GM18858 (cell line): ENCODE measurements around the gene IL4R.
"Not testable (repeated sequence)": the region's sequence is repeated elsewhere in the genome, so short reads cannot be mapped to it uniquely, and the experiment has no call there.

Source experiments
- ATAC-seq: cut with Tn5 transposase; IDR thresholded peaks from one replicate; pipeline ENCODE4 v1.9.1; 2021; ENCODE audit not compliant: unreplicated experiment

The IL4R gene

DNA sequence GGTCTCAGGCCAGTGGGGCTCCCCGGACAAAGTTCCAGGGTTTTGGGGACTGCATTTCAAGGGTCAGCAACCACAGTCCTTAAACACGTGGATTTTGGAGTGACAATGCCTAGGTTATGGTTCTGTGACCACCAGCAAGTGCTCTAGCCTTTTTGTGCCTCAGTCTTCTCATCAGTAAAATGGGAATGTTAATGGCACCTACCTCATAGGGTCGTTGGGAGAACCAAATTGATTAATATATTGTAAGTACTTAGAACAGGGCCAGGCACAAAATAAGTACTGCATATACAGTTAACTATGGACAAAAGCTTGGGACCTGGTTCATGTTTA is 13.8 kb downstream of the IL4R start:
- no peak for ATAC-seq

DNA sequence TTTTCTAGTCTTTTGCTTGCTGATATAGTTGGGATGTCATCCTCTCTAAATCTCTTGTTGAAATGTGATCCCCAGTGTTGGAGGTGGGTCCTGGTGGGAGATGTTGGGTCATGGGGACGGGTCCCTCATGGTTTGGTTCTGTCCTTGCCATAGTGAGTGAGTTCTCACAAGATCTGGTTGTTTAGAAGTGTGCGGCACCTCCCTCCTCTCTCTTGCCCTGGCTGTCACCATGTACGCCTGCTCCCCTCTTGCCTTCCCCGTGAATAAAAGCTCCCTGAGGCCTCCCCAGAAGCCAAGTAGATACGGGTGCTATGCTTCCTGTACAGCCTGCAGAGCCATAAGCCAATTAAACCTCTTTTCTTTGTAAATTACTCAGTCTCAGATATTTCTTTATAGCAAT is 15.2 kb downstream of the IL4R start:
- ATAC-seq, result no peak

DNA sequence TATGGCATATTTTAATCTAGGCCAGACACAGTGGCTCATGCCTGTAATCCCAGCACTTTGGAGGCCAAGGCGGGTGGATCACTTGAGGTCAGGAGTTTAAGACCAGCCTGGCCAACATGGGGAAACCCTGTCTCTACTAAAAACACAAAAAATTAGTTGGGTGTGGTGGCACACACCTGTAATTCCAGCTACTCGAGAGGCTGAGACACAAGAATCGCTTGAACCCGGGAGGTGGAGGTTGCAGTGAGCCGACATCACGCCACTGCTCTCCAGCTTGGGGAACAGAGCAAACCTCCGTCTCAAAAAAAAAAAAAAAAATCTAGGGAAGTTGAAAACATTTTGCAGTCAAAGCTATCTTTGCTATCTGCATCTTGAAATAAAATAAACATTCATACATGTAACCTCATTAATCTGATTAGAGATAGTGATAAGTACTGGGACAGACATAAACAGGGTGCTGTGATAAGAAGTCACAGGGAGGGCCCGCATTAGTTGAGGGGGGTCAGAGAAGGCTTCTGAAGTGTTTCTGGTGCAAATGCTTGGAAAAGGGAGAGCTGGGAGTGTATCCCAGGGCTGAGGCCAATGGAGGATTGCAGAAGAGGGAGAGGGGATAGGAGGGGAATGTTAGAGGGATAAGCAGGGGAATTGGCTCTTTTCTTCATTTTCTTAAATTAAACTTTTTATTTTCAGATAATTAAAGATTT is 15.8 kb downstream of the IL4R start:
- ATAC-seq, result not testable (repeated sequence)

DNA sequence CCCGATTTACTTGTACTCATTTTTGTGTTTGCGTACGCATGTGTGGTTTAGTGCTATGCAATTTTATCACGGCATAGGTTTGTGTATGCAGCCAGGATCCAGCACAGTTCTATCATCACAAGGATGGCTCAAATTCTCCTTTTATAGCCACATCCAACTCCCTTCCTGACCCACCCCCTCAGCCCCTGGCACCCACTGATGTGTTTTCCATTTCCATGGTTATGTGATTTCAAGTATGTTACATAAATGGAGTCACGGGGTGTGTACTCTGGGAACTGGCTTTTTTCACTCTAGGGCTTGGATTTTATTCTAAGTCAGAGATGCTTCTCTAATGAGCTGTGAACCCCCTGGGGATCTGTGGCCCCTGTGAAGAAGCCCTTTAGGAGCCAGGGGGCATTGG is 16.8 kb downstream of the IL4R start:
- ATAC-seq, result no peak

DNA sequence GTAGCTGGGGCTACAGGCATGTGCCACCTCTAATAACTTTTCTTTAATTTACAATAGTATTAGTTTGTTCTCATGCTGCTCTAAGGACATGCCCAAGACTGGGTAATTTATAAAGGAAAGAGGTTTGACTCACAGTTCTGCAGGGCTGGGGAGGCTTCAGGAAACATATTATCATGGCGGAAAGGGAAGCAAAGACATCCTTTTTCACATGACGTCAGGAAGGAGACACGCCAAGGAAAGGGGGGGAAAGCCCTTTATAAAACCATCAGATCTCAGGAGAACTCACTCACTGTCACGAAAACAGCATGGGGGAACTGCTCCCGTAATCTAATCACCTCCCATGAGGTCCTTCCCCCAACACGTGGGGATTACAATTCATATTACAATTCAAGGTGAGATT is 18.3 kb downstream of the IL4R start:
- no peak for ATAC-seq

DNA sequence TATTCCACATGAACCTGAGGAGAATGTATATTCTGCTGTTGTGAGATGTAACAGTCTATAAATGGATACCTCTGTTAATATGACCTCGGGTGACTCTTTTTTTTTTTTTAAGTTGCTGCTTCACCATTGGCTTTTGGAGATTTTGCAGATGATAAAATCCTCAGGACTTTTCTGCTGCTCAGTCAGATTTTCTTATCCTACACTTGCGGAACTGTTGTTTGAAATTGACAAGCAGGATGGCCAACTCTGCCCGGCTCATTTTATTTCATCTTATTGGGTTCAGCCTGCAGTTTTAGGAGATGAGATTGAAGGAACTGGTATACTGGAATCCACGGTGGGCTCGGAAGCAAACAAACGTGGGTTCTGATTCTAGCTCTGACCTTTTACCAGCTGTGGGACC is 19.3 kb downstream of the IL4R start:
- ATAC-seq, result no peak

DNA sequence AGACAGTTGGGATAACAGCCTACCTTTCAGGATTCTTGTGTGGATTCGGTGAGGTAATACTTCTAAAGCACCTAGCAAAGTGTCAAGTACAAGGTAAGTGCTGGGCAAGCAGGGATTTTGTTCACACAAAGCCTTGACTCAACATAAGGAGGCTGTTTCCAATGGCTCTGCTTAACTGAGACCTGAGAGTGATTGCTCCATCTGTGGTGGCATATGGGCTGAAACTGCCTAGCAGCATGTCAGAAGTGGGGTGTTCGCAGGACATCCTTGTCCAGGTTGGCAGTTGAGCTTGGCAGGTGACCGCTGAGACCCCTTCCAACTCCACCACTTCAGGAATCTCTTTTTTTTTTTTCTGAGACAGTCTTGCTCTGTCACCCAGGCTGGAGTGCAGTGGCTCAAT is 19.8 kb downstream of the IL4R start:
- no peak for ATAC-seq

DNA sequence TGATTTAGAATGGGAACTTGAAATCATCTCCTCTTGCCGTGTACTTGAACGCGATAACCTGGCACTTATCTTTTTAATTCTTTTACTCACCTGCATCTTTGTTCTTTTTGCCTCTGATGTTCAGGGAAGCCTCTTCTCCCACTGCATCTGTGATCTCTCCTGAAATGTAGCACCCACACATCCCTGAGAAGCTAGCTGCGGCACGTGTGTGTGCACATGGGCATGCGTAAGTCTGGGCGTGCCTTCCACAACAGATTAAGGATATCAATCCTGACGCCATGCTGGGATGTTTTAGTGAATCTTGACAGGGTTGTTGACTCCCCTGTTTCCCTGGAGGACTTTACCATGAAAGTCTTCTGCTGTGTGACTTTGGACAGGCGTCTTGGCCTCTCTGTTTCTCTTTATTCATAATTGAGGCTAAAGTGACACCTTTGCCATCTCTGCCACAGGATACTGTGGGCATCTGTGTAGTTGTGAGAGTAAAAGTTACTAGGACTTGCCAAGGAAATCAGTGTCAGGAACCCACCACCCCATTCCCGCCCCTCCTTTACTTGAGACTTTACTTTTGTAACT is 20.5 kb downstream of the IL4R start:
- no peak for ATAC-seq

DNA sequence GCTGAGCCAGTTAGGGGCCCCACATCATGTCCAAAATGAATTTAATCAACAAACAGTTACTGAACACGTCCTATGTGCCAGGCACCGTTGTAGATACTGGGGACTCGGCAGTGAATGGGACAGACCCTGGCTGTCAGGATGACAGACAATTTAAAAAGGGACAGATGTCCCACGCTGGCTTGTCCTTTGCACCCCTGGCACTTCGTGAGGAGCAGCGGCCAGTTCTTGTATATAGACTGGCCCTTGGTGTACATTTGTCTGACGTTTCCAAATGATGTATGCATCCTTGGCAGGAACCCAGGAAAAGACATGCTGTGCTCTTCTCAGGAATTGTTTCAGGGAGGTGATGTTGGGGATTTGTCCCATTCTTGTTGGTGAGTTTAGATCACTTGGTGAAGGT is 21.1 kb downstream of the IL4R start:
- ATAC-seq, result no peak

DNA sequence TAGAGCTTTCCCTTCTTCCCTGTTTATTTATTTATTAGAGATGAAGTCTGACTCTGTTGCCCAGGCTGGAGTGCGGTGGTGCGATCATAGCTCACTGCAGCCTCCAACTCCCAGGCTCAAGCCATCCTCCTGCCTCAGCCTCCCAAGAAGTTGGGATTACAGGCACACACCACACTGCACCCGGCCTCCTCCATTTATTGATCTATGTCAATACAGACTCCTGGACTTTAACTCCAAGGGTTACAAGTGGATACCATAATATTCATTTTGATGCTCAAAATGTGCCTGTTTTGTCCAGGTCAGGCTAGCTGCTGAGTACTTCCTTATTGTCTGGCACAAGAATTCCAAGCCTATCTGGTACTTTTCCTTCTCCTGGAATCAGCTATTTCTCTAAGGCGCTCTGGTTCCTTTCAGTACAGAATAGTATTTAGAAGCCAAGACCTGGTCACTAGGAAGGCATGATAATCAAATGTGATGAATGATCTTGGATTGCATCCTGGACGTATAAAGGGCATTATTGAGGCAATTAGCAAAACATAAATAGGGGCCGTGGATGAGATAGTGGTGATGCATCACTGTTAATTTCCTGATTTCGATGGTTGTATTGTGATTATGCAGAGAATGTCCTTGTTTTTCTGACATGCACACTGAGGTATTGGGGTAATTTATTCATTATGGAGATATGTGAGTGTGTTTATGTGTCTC is 21.7 kb downstream of the IL4R start:
- no peak for ATAC-seq

DNA sequence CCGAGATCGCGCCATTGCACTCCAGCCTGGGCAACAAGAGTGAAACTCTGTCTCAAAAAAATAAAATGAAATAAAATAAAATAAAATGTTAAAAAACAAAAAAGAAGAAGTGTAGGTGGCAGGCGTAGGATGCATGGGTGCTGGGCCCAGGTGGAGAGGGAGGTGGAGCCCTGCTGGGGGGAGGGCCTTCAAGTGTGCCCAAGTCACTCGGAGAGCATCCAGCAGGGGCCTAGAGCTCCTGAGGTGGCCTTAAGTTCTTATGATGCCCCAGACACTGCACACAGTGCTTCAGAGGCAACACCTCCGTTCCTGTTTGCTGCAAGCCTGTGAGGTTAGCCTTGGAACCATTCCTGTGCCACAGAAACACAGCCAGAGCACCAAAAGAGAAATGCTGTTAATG is 23.2 kb downstream of the IL4R start:
- no peak for ATAC-seq

DNA sequence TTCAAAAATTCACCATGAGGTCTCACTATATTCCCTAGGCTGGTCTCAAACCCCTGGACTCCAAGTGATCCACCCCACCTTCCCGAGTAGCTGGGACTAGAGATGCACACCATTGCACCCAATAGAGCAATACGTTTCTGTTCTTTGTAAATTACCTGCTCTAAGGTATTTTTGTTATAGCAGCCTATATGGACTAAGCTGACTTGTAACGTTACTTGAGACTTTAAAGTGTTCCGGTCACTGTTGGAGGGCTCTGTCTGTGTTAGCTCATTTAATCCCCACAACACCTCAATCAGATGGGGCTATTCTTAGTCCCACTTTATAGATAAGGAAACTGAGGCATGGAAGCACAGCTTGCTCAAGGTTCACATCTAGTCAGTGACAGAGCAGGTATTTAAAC is 25.4 kb downstream of the IL4R start:
- no peak for ATAC-seq

DNA sequence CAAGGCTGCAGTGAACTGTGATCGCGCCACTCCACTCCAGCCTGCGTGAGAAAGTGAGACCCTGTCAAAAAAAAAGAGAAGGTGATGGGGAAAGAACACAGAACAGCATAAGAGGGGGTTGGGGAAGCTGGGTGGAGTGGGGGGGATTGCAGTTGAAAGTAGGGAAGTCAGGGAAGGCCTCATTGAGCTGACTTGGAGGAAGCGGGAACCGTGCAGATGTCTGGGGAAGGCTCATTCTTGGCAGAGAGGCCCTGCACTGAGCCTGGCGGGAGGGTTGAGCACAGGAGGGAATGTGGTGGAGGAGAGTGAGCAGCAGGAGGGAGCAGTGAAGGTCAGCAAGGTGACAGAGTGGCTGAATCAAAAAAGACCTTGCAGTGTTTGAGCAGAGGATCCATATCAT is 26.9 kb downstream of the IL4R start:
- ATAC-seq, result no peak

DNA sequence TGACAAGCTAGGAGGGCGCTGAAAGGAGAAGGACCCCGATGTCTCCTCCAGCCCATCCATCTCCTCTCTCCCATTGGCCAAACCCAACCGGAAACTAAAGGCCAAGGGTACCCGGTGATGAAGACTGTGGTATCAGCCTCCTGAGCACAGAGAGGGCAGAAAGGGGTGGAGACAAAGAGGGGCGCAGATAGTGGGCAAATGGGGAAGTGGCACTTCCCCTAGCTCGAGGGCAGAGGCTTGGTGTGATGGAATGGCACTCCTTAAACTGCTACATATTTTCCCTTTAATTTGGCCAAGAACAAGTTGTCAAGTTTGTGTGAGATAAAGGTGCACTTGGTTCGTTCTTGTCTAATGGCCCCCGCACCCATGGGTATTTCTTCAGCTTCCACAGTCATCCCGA is 27.8 kb downstream of the IL4R start:
- no peak for ATAC-seq

DNA sequence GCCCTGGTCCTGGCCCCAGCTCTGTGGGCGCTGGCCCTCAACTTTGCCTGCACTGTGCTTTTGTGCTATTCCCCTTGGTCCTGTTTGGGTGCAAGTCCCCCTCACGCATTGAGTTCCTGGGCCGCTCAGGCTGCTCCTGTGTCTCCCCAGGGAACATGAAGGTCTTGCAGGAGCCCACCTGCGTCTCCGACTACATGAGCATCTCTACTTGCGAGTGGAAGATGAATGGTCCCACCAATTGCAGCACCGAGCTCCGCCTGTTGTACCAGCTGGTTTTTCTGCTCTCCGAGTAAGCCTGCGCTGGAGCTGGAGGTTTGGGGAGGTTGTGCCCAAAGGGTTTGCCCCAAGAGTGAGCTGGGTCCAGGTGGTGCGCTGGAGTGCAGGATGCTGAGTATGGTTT is 28.2 kb downstream of the IL4R start:
- no peak for ATAC-seq

DNA sequence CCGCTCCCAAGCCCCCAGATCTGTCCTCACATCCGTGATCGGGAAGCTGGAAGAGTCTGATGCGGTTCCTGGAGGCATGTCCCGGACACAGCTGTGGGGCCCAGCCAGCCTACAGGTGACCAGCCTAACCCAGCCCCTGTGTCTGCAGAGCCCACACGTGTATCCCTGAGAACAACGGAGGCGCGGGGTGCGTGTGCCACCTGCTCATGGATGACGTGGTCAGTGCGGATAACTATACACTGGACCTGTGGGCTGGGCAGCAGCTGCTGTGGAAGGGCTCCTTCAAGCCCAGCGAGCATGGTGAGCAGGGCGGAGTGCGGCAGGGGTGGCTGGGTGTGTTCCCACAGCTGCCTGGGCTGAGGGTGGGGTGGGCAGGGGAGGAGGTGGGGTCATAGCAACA is 30.9 kb downstream of the IL4R start:
- no peak for ATAC-seq

DNA sequence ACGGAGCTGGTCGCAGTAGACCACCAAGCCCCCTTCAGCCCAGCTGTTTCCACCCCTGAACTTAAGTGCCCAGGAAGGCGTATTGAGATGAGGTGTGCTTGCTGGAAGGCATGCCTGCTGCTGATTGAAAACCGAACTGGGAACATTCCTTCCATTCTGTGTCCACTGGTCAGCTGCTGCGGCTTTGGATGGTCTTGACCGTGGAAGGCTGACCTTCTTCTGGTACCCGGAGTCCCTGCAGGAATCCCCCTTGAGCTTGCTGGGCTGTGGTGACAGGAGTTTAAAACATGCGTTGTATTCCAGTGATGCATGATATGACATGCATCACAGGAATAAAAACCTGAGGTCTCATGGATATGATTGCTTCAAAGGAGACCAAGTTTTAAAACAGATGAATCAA is 31.4 kb downstream of the IL4R start:
- ATAC-seq, result no peak

DNA sequence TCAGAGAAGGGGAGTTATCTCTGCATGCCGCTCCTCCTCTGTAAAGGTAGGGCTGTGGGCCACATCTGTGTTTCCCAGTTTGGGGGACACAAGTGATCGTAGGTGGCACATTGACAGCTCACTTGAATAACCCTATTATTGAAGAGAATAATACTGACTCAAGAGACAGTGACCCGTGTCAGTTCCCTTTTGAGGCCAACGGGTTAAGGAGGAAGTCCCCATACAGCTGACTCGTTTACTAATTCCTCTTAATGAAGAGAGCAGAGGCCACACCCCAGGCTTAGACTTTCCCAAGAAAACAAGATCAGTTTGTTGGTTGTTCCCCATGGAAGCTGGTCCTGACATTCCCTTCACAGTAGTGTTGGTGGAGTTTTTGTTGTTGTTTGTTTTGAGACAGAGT is 33.0 kb downstream of the IL4R start:
- ATAC-seq, result no peak

DNA sequence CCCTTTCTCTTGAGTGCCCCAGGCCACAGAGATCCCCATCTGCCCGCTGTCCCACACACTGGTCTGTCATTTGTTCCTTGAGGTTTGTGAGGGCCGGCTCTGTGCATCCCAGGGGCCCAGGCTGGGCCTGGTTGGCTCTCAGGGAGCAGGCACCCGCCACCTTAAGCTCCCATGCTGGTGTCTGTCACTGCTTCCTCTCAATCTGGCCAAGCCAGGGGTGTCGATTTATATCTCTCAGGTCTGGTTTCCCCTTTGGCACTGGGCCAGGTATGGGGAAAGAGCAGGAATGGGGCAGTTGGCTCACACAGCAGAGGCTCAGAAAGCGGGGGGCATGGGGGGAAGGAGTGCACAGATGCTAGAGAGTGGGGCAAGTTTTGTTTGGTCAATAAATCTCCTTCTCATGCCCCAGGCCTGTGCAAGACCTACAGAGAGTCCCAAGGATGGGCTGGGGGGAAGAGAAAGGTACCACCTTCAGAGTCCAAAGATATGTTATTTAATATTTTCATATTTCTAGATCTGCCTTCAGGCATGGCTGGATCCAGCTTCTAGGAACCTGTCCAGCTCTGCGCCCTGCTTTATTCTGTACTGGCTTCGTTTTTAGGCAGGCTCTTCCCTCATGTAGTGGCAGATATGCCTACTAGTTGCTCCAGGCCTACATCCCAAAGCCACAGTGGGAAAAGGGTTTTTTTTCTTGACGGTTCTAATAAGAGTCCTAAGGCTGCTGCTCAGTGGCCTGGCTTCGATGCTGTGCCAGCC is 34.3 kb downstream of the IL4R start:
- ATAC-seq, result no peak

DNA sequence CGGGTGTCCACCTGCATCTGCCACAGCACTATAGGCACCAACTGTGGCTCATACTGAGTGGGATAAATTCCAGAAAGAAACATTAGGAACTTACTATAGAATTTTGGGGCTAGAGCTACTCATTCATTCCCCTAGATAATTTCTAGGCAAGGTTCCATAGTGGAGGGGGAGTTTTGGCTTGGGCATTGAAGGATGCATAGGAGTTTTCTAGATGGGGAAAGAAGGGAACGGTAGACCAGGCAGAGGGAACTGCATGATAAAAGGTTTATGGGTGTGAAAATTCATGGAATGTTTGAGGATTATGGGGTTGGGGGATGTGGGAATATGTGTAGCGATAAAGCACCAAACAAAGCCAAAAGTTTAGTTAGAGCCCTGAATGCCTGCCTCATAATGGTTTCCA is 35.5 kb downstream of the IL4R start:
- ATAC-seq, result no peak

DNA sequence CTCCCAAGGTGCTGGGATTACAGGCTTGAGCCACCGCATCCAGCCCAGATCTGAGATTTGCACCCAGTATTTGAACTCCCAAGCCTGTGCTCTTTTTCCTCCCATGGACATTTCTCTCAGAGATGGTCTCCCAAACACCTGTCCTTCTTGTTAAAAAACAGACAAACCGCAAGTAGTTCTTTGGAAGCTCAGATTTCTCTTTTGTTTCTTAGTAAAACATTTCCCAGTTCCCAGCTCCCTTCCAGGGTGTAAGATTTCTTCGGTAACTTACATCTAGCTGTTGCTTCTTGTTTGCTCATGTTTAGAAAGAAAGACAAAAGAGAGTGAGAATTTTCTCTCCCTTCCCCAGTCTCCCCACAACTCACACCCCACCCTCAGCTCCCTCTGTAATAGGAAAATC is 36.2 kb downstream of the IL4R start:
- no peak for ATAC-seq

DNA sequence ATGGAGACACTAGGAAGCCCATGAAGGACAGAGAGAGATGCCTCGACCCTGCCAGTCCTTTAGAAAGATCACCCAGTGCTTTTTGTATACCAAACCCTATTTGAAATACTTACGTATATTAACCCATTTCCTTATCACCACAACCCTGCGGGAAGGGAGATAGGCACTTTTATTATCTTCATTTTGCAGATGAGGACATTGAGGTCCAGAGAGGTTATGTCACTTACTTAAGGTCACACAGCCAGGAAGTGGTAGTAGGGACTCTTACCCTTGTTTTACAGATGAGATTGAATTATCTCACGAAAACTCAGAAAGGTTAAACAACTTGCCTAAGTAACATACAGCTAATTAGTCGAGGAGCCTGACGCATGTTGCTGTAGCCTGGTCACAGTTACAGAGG is 38.2 kb downstream of the IL4R start:
- no peak for ATAC-seq
